Measurements from ENCODE around the gene ZNF688. TPM values are rescaled to one million over a fixed set of nuclear protein-coding genes. Genes with fewer than 3 reads are reported as not detected.
A peak's percentile ranks its signal among the peaks of the same experiment; 100 is the strongest.

ZNF688 gene
- total RNA-seq, 1 experiment from 2014 or later: 3.6 TPM

- Histone ChIP-seq H2AFZ (ENCODE audit: low read depth, low read length, poor library complexity, severe bottlenecking) (no peak overlapping the region), H3K27me3 (ENCODE audit: insufficient read depth, low read length) (no peaks in the 10 kb centered on the region), H3K27ac (ENCODE audit: low read depth, low read length) (no peak overlapping the region), H3K9me2 (ENCODE audit: insufficient read depth) (no peaks in the 10 kb centered on the region), H3K4me1 (ENCODE audit: control insufficient read depth in 1 of 2, insufficient read depth in 2 of 2, low read length in 2 of 2) (peaks cover 4% of the 10 kb centered on the region in 2 experiments; a peak in 2 of 4 replicates), H3K9me3 (ENCODE audit: control insufficient read depth in 1 of 2, insufficient read depth in 1 of 2, low read depth in 1 of 2, low read length in 2 of 2) (no peaks in the 10 kb centered on the region), H4K20me1 (ENCODE audit: insufficient read depth) (no peaks in the 10 kb centered on the region), H3K4me2 (ENCODE audit: low read length) (no peak overlapping the region), H3K9ac (ENCODE audit: low read length) (no peak overlapping the region), H3K79me2 (ENCODE audit: insufficient read depth, low read length) (peaks cover 6% of the 10 kb centered on the region), H3K36me3 (ENCODE audit: control insufficient read depth in 1 of 2, insufficient read depth in 2 of 2, low read length in 2 of 2) (peaks cover 12 to 14% of the 10 kb centered on the region in 2 experiments; a peak in 3 of 4 replicates), H3K4me3 (replicated peaks in 1 of 2; ENCODE audit: low read depth in 1 of 2, low read length in 2 of 2) (no peak overlapping the region)
- CTCF ChIA-PET: no interaction called here
- DNase-seq (ENCODE audit: low read depth, low spot score) (no peak), ATAC-seq (no peak)
- BruUV-seq (replicated peaks): no TSS peak
- POLR2A ChIA-PET: no interaction called here
- RAD21 ChIA-PET (ENCODE audit: low non-redundant PET in 1 of 2, low total read pairs in 2 of 2, uncharacterized antibody in 2 of 2, unreplicated experiment in 2 of 2): no interaction called here
- TF ChIP-seq ZNF274 (IDR thresholded peaks at IDR 0.05; ENCODE audit: low read depth, low read length): no peak
- no peak for TF ChIP-seq ELF1 (IDR thresholded peaks at IDR 0.05; ENCODE audit: borderline replicate concordance, low read depth)
- intact Hi-C loops (cut with micrococcal nuclease): no loop called here
Observed at GRCh38 chr16:30603945-30604315, 32.4 kb upstream of the ZNF688 start.

GRCh38 chr16:30602616-30603277, 31.2 kb upstream of the ZNF688 start:
- H2AFZ ChIP-seq (ENCODE audit: low read depth, low read length, poor library complexity, severe bottlenecking): no peak overlapping the region
- no peaks in the 10 kb centered on the region for H3K9me2 ChIP-seq (ENCODE audit: insufficient read depth)
- no peak overlapping the region for H3K27ac ChIP-seq (ENCODE audit: low read depth, low read length)
- peaks cover 0 to 5% of the 10 kb centered on the region in 2 experiments; a peak in 3 of 4 replicates for H3K4me1 ChIP-seq (ENCODE audit: control insufficient read depth in 1 of 2, insufficient read depth in 2 of 2, low read length in 2 of 2)
- intact Hi-C loops (cut with micrococcal nuclease): no loop called here
- ChIA-PET POLR2A (interaction anchor here (1.5 kb wide), 1 partner anchor 44 kb away, joined by 3 read pairs; the partner anchor contains the start of gene ZNF764), RAD21 (ENCODE audit: low non-redundant PET in 1 of 2, low total read pairs in 2 of 2, uncharacterized antibody in 2 of 2, unreplicated experiment in 2 of 2) (no interaction called here), CTCF (interaction anchor here (0.9 kb wide), 1 partner anchor 9 kb away, joined by 3 read pairs; no protein-coding TSS in a partner anchor)
- no peaks in the 10 kb centered on the region for H3K9me3 ChIP-seq (ENCODE audit: control insufficient read depth in 1 of 2, insufficient read depth in 1 of 2, low read depth in 1 of 2, low read length in 2 of 2)
- no peak overlapping the region for H3K9ac ChIP-seq (ENCODE audit: low read length)
- no peaks in the 10 kb centered on the region for H4K20me1 ChIP-seq (ENCODE audit: insufficient read depth)
- no peak for TF ChIP-seq YY1 (IDR thresholded peaks at IDR 0.05; ENCODE audit: extremely low read depth, insufficient replicate concordance, low read depth, low read length)
- no peak for TF ChIP-seq TCF7L2 (IDR thresholded peaks at IDR 0.05; ENCODE audit: borderline replicate concordance, extremely low read depth, insufficient read depth, insufficient read length)
- 0 out of 2 replicates have a peak, but pooled peaks have one; percentile 11 for TF ChIP-seq ZFX (IDR thresholded peaks at IDR 0.05)
- TF ChIP-seq ZNF274 (IDR thresholded peaks at IDR 0.05; ENCODE audit: low read depth, low read length): no peak
- no peak for TF ChIP-seq CTCF (IDR thresholded peaks at IDR 0.05 in 2 of 3, conservative IDR thresholded peaks at IDR 0.05 in 1 of 3; ENCODE audit: borderline replicate concordance in 1 of 3, insufficient read depth in 1 of 3, low read depth in 2 of 3, low read length in 2 of 3)
- TF ChIP-seq EGR1 (IDR thresholded peaks at IDR 0.05; ENCODE audit: low read depth): no peak
- TF ChIP-seq SIN3A (IDR thresholded peaks at IDR 0.05; ENCODE audit: low read depth): no peak
- no peak for TF ChIP-seq SP1 (IDR thresholded peaks at IDR 0.05; ENCODE audit: low read depth)
- BruUV-seq (replicated peaks): no TSS peak
- H3K79me2 ChIP-seq (ENCODE audit: insufficient read depth, low read length): no peaks in the 10 kb centered on the region
- no peak overlapping the region for H3K4me2 ChIP-seq (ENCODE audit: low read length)
- ATAC-seq (no peak), DNase-seq (ENCODE audit: low read depth, low spot score) (no peak)
- no peaks in the 10 kb centered on the region for H3K27me3 ChIP-seq (ENCODE audit: insufficient read depth, low read length)
- H3K36me3 ChIP-seq (ENCODE audit: control insufficient read depth in 1 of 2, insufficient read depth in 2 of 2, low read length in 2 of 2): peaks cover 12 to 14% of the 10 kb centered on the region in 2 experiments; a peak in 3 of 4 replicates
- H3K4me3 ChIP-seq (replicated peaks in 1 of 2; ENCODE audit: low read depth in 1 of 2, low read length in 2 of 2): no peak overlapping the region

Measured in HCT116 (cell line).